ENCODE data around the gene LONP1. TPM values are rescaled to one million over a fixed set of nuclear protein-coding genes. Genes with fewer than 3 reads are reported as not detected.

LONP1 gene
- total and polyA plus RNA-seq, 2 of the 8 experiments (the other 6 are each of a cell fraction or from before 2014, with no cell fraction given), result 98.1 to 117 TPM

DNA sequence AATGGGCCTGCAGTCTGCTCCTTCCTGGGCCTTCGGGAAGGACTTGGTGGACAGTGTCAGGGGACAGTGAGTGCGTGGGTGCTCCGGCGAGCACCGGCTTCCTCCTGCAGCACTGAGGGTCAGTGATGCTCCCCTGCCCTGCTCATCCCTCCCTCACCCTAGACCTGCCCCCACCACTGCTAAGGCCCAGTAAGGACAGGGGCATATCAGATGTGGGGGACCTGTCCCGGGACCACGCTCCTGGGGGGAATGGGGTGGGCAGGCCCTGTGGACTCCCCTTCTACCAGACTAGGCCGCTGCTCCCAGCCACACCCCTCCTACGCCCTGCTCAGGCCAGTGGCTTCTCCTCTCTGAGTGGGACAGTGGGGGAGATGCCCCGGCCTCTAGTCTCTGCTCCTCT is 42.8 kb downstream of the LONP1 start:
- 88% methylated on average over 9 of the region's 10 CpGs; no CpG with 5 or more reads in 1 of the 2 experiments for WGBS, 2 experiments (ENCODE audit: extremely low coverage in 1 of 2, insufficient coverage in 1 of 2, insufficient read length in 1 of 2, insufficient replicate concordance in 2 of 2, low coverage in 1 of 2, low lambda C conversion rate in 2 of 2, missing lambda C conversion rate in 1 of 2)
- FAIRE-seq, result no peak
- TF ChIP-seq BCL11A (IDR thresholded peaks at IDR 0.05; ENCODE audit: low read depth in 2 of 2, low read length in 2 of 2), result no peak
- TF ChIP-seq JUND (IDR thresholded peaks at IDR 0.05; ENCODE audit: low read length), result no peak
- no peak for TF ChIP-seq TBP (IDR thresholded peaks at IDR 0.05; ENCODE audit: low read depth, low read length)
- no peak for TF ChIP-seq RBBP5 (IDR thresholded peaks at IDR 0.05; ENCODE audit: borderline replicate concordance, low read depth, low read length)
- TF ChIP-seq CBX8 (IDR thresholded peaks at IDR 0.05; ENCODE audit: borderline replicate concordance, low read depth, low read length), result no peak
- TF ChIP-seq EGR1 (IDR thresholded peaks at IDR 0.05; ENCODE audit: borderline replicate concordance, low read depth, low read length), result no peak
- no peak for TF ChIP-seq KDM4A (IDR thresholded peaks at IDR 0.05; ENCODE audit: low read depth, low read length, severe bottlenecking)
- no peak for TF ChIP-seq POU5F1 (IDR thresholded peaks at IDR 0.05; ENCODE audit: low read depth, low read length)
- no peak for TF ChIP-seq TCF12 (IDR thresholded peaks at IDR 0.05; ENCODE audit: low read depth, low read length)
- no peak for TF ChIP-seq GABPA (IDR thresholded peaks at IDR 0.05; ENCODE audit: borderline replicate concordance, insufficient read depth, low read length)
- no peak for TF ChIP-seq SP4 (IDR thresholded peaks at IDR 0.05; ENCODE audit: low read length)
- TF ChIP-seq TEAD4 (IDR thresholded peaks at IDR 0.05; ENCODE audit: low read depth, low read length), result no peak
- TF ChIP-seq RFX5 (IDR thresholded peaks at IDR 0.05; ENCODE audit: borderline replicate concordance, low read depth, low read length), result no peak

More for the DNA sequence above, 42.8 kb downstream of the LONP1 start:
- H4K5ac ChIP-seq (ENCODE audit: insufficient read length, low read depth, low read length), result no peak overlapping the region
- no peak overlapping the region for H3K56ac ChIP-seq (replicated peaks; ENCODE audit: insufficient read length, low read depth, low read length)
- H2AFZ ChIP-seq (ENCODE audit: low read length), result no peak overlapping the region
- H3K14ac ChIP-seq (ENCODE audit: insufficient read length), result no peak overlapping the region
- DNase-seq (ENCODE audit: low read depth in 1 of 2, low spot score in 2 of 2), result no peak
- no peaks in the 10 kb centered on the region for H3K79me2 ChIP-seq (ENCODE audit: control insufficient read depth in 1 of 2, insufficient read depth in 2 of 2, low read length in 2 of 2)
- H4K8ac ChIP-seq (ENCODE audit: extremely low read depth, insufficient read depth, low read length), result 0 out of 2 replicates have a peak overlapping the region, but pooled peaks have one; percentile 20
- H3K4me1 ChIP-seq (replicated peaks in 1 of 4; ENCODE audit: control insufficient read depth in 3 of 4, insufficient read depth in 4 of 4, low read length in 3 of 4), result peaks cover 0 to 14% (median 2%) of the 10 kb centered on the region in 4 experiments; a peak in 5 of 7 replicates
- H3K9ac ChIP-seq (replicated peaks in 1 of 4; ENCODE audit: extremely low read depth in 1 of 4, low read depth in 3 of 4, low read length in 3 of 4), result no peak overlapping the region
- peaks cover 0 to 2% (median 0%) of the 10 kb centered on the region in 4 experiments; a peak in 1 of 8 replicates for H3K36me3 ChIP-seq (ENCODE audit: control insufficient read depth in 2 of 4, insufficient read depth in 4 of 4, low read length in 3 of 4)
- H2BK5ac ChIP-seq (ENCODE audit: low read depth, low read length), result no peak overlapping the region
- no peaks in the 10 kb centered on the region for H3K27me3 ChIP-seq (replicated peaks in 1 of 4; ENCODE audit: control insufficient read depth in 3 of 4, extremely low read depth in 1 of 4, insufficient read depth in 3 of 4, low read length in 3 of 4)
- no peak overlapping the region for H2BK15ac ChIP-seq (ENCODE audit: low read length)
- H2BK12ac ChIP-seq (ENCODE audit: low read depth, low read length), result no peak overlapping the region
- POLR2A ChIA-PET (ENCODE audit: partially characterized antibody), result interaction anchor here (1.3 to 4.1 kb wide), 6 partner anchors 9 to 54 kb away, joined by 3 to 51 read pairs (median 10); partner anchors contain the start of genes RPL36, SAFB and SAFB2
- no peak overlapping the region for H2BK20ac ChIP-seq (ENCODE audit: low read length)
- CTCF ChIA-PET (ENCODE audit: partially characterized antibody), result interaction anchor here (3.0 kb wide), 1 partner anchor 12 kb away, joined by 26 read pairs; the partner anchor contains the start of gene RPL36
- no peak overlapping the region for H2BK120ac ChIP-seq (replicated peaks; ENCODE audit: low read depth, low read length)
- H3K23me2 ChIP-seq (ENCODE audit: low read depth, low read length), result peaks cover 22% of the 10 kb centered on the region; the same call in 1 of the 2 replicates
- H3K4me3 ChIP-seq (ENCODE audit: extremely low read depth in 1 of 4, insufficient read depth in 2 of 4, low read depth in 3 of 4, low read length in 4 of 4), result no peak overlapping the region
- H3K79me1 ChIP-seq (ENCODE audit: low read depth, low read length), result peaks cover 3% of the 10 kb centered on the region; the same call in 1 of the 2 replicates
- no peak overlapping the region for H3K27ac ChIP-seq (ENCODE audit: low read depth, low read length)
- no peak overlapping the region for H3K4ac ChIP-seq (replicated peaks; ENCODE audit: insufficient read length, low read depth, low read length)
- no peak overlapping the region for H2AK5ac ChIP-seq (ENCODE audit: low read depth, low read length)
- no peak overlapping the region for H3K18ac ChIP-seq (ENCODE audit: extremely low read depth, low read length)
- no peaks in the 10 kb centered on the region for H3K9me3 ChIP-seq (ENCODE audit: insufficient read depth in 2 of 2, low read depth in 1 of 2, low read length in 1 of 2)
- H4K91ac ChIP-seq (replicated peaks; ENCODE audit: insufficient read length, low read length), result no peak overlapping the region
- no peak overlapping the region for H3K4me2 ChIP-seq (ENCODE audit: insufficient read depth in 1 of 2, low read depth in 2 of 2, low read length in 2 of 2)
- no peak overlapping the region for H3K23ac ChIP-seq (ENCODE audit: insufficient read length)
- H4K20me1 ChIP-seq (replicated peaks in 1 of 2; ENCODE audit: control insufficient read depth in 1 of 2, insufficient read depth in 2 of 2, low read length in 2 of 2), result peaks cover 0 to 8% of the 10 kb centered on the region in 2 experiments

Measured in H1 (cell line).